Stimulated activated naive CD8-positive, alpha-beta T cell treated with anti-CD3 and anti-CD28 coated beads, Interleukin-15, Interleukin-2, amounts not matched to agents 100 U/mL and 50 U/mL, for 24 hours (primary cell): Measurements from ENCODE around the gene PPP2R3B.
"Not testable (repeated sequence)": the region's sequence is repeated elsewhere in the genome, so short reads cannot be mapped to it uniquely, and the experiment has no call there.

Source experiments
- ATAC-seq: fragments of 150-1000 bp; cut with Tn5 transposase; one replicate; pipeline ENCODE4 v1.10.0; 2021
- DNase-seq: peaks from one replicate; pipeline ENCODE4 v3.0.0; 2021

PPP2R3B gene

GRCh38 chrX:353566-354535 lies 32.9 kb downstream of the PPP2R3B start:
- ATAC-seq, result no peak
- no peak for DNase-seq

GRCh38 chrX:352582-353314 lies 34.0 kb downstream of the PPP2R3B start:
- no peak for ATAC-seq
- DNase-seq, result no peak

- DNase-seq, result no peak
- ATAC-seq, result no peak
Observed at GRCh38 chrX:352181-352580, 34.5 kb downstream of the PPP2R3B start.

DNA sequence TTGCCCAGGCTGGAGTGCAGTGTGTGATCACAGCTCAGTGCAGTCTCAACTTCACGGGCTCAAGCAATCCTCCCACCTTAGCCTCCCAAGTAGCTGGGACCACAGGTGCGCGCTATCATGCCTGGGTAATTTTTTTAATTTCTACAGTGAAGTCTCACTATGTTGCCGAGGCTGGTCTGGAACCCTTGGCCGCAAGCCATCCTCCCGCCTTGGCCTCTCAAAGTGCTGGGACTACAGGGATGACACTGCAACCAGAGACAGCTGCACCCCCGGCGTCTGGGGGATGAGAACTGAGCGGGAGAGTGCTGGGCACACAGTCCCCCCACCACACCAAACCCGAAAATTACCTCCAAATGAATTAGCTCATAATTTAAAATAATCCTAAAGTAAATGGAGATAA lies 35.0 kb downstream of the PPP2R3B start:
- ATAC-seq, result no peak
- DNase-seq, result no peak

- DNase-seq, ATAC-seq: not testable (repeated sequence)
Observed at GRCh38 chrX:351324-351641, 35.4 kb downstream of the PPP2R3B start.

DNA sequence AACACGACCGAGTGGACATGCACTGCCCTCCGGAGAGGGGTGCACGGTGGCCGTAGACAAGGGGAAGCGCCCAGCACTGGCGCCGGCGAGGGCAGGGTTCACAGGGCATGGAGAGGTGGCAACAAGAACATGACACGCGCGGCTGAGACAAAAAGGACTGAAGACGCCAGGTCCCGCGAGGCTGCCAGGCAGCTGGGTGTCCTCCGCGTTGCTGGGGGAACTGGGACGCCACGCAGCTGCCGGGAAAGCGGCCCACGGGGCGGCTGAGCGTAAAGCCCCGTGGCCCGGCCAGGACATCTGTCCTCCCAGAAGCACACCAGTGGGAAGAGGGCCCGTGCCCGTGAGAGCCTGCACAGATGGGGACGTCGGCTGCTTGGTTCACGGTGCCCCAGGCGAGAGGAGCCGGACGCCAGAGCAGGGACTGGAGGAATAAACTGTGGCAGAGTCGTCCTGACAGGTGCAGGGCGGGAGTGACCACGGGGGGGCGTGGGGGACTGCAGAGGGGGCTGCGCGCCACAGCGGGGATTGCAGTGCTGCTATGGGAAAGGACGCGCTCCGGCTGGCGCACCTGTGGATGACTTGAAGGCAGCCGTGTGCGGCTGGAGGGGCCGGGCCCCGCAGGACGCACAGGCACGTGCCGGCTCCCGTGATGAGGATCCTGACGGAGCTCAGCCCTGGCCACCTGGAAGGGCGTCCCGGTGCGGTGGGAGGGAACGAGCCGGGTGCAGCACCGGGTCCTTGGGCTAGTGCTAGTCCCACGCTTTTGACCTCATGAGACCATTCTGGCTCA lies 36.0 kb downstream of the PPP2R3B start:
- ATAC-seq (no peak), DNase-seq (no peak)

GRCh38 chrX:350148-350533 lies 36.6 kb downstream of the PPP2R3B start:
- ATAC-seq, result no peak
- DNase-seq, result no peak

GRCh38 chrX:349702-350101 lies 37.0 kb downstream of the PPP2R3B start:
- ATAC-seq (no peak), DNase-seq (no peak)

- DNase-seq, result no peak
- no peak for ATAC-seq
Observed at GRCh38 chrX:349196-349595, 37.5 kb downstream of the PPP2R3B start.

DNA sequence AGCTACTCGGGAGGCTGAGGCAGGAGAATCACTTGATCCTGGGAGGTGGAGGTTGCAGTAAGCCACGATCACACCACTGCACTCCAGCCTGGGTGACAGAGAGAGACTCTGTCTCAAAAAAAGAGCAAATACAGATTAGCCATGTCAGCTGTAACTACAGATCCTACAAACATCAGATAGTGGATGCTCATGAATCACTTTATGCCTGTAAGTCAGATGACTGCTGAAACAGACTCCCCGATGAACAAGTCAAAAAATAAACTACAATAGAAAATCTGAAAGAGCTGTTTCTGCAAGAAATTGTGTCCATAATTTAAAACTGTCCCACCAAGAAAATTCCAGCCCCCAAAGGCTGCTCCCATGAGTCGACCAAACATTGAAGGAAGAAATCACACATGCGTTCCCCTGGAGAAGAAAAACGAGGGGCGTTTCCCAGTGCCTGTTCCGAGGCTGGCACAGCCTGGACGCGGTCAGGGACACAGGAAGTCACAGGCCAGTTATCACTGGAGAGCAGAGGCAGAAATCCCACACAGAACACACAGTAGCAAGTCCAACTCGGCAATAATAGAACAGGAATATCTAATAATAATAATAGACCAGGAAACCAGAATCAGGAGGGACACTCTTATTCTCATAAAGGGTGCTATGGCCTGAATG lies 38.1 kb downstream of the PPP2R3B start:
- DNase-seq (no peak), ATAC-seq (no peak)

DNA sequence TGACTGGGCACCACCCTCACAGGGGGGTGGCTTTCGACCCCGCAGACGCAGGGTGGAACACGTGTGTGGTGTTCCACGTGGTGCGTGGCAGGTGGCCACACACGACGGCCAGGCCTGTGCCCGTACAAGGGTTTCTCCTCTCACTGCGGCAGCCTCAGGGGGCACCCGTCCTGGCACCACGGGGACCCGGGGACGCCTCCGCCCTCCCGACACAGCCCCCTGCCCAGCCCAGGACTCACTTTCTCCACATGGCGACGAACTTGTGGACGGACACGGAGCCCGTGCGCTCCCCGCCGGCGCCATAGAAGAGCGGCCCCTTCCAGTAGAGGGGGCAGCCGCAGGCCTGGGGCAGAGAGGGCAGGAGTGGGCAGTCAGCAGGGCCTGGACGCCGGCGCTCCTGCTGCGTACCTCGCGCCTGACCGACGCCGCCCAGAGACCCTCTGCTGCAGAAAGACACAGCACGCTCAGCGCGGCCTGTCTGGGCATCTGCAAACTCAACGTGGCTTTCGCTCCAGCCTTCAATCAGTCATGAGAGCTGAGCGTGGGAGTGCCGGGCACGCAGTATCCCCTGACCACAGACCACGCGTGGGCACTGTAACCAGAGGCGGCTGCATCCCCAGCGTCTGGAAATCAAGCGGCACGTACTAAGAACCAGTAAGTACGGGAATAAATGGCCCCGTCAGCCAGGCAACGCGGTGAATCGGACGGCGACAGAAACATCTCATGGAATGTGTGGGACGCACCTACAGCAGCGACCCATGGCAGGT lies 39.2 kb downstream of the PPP2R3B start:
- no peak for DNase-seq
- no peak for ATAC-seq

DNA sequence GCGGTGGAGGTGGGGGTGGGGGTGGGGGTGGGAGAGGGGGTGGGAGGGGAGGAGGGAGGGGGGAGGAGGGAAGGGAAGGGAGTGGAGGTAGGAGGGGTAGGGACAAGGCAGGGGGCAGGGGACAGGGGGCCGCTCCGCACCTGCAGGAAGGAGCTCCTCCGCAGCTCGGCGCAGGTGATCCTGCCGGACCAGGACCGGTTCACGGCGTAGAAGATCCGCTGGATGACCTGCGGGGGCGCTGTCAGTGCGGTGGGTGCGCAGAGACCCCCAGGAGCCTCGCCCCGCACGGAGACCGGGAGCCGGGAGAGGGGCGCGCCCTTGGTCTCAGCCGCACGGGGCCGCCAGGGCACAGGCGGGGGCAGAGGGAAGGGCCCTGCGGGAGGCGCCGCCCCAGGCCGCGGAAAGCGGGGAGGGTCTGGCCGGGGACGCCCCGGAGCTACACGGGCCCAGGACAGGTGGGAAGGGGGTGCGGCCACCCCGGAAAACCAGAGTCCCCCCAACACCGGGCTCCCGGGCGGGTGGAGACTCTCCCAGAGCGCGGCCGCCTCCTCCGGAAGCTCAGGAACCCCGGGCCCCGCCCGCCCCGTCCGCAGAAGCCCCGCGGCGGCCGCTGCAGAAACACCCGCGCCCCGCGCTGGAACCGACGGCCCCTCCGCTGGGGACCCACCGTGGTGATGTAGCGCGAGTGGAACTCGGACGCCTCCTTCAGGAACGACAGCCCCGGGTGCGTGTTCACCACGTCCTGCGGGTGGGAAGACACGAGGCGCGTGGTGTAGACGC lies 40.5 kb downstream of the PPP2R3B start:
- ATAC-seq (no peak), DNase-seq (no peak)

GRCh38 chrX:345020-345925 lies 41.4 kb downstream of the PPP2R3B start:
- no peak for DNase-seq
- ATAC-seq, result no peak

DNA sequence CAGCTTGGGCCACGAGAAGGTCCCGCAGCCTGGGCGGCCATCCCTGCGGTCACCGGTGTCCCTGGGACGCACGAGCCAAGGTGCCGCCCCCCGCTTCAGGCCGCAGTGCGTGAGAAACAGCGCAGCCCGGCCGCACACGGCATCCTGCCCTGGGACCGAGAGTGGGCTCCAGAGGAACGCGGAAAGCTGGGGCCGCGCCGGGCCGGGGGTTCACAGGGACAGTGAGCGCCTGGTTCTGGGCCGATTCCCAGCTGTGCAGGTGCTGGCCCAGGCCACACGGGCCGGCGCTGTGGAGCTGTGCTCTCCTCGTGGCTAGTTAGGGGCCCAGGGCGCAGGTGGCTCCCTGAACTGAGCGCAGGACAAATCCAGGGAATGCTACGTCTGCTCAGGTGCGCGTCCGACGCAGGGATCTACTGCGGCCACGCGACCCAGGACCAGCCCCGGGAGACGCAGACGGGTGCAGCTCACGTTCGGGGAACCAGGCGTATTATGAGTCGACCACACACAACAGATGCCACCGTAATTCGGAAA lies 42.3 kb downstream of the PPP2R3B start:
- DNase-seq, result no peak
- ATAC-seq, result no peak

GRCh38 chrX:341541-342101 lies 45.1 kb downstream of the PPP2R3B start:
- DNase-seq (no peak), ATAC-seq (no peak)

DNA sequence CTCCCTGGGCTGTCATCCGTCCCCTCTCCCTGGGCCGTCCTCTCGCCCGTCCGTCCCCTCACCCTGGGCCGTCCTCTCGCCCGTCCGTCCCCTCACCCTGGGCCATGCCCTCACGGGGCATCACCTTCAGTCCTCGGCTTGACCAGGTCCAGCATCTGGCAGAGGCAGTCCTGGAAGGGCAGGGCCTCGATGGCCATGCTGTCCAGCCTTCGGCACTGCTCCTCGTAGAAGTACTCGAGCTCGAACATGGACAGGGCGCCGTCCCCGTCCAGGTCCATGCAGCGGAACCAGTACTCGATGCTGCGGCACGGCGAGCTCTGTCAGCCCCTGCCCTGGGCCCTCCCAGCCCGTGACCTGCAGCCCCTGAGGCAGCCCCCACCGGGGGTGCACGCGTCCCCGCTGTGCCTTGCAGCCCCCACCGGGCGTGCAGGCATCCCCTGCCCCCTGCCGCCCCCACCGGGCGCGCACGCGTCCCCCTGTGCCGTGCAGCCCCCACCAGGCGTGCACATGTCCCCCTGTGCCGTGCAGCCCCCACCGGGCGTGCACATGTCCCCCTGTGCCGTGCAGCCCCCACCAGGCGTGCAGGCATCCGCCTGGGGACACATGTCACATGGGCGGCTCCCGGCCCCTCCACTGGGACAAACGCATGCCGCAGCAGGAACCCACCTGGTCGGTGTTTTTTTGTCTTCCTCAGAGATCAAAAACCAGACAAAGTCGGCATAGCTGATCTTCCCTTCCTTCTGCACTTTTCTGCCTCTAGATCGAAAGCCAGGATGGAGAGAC lies 45.9 kb downstream of the PPP2R3B start:
- DNase-seq, result no peak
- no peak for ATAC-seq

GRCh38 chrX:340121-340520 lies 46.6 kb downstream of the PPP2R3B start:
- DNase-seq (no peak), ATAC-seq (peak; percentile 39)

DNA sequence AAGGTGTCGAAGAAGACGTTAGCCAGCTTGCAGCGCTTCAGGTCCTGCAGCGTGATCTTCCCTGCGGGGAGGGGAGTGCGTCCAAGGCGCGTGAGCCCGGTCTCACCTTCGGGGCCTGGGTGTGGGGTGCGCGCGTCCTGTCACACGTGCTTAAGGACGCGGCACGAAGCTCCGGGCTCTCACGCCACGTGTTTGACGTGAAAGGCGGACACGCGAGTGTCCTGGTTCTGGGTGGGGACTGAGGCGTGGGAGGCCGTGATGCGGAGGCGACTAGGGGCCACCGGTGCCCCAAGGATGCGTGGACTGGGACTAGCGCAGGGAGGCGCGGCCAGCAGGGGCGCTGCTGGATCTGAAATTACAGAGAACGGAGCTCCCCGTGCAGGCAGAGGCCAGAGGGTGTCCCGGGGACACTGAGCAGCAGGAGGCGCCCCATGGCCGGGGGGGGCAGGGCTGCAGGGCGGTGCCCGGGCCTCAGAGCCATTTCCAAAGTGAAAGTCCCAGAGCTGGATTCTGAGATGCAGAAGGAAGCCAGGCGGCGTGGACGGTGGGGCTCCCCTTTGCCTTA lies 47.8 kb downstream of the PPP2R3B start:
- ATAC-seq (no peak), DNase-seq (no peak)
